SIG-M5 treated with dmso at 0.1 percent for 504 hours (cell line): ENCODE measurements around the gene CNPPD1.
A peak's percentile ranks its signal among the peaks of the same experiment; 100 is the strongest.

ENCODE experiments used
- DNase-seq: peaks from one replicate; lab custom pipeline; 2025; ENCODE audit not compliant: unreplicated experiment; lab: John Stamatoyannopoulos, UW

The CNPPD1 gene

GRCh38 chr2:219181531-219181930, 4.8 kb upstream of the CNPPD1 start:
- no peak for DNase-seq

GRCh38 chr2:219180961-219181360, 4.2 kb upstream of the CNPPD1 start:
- DNase-seq = no peak

DNA sequence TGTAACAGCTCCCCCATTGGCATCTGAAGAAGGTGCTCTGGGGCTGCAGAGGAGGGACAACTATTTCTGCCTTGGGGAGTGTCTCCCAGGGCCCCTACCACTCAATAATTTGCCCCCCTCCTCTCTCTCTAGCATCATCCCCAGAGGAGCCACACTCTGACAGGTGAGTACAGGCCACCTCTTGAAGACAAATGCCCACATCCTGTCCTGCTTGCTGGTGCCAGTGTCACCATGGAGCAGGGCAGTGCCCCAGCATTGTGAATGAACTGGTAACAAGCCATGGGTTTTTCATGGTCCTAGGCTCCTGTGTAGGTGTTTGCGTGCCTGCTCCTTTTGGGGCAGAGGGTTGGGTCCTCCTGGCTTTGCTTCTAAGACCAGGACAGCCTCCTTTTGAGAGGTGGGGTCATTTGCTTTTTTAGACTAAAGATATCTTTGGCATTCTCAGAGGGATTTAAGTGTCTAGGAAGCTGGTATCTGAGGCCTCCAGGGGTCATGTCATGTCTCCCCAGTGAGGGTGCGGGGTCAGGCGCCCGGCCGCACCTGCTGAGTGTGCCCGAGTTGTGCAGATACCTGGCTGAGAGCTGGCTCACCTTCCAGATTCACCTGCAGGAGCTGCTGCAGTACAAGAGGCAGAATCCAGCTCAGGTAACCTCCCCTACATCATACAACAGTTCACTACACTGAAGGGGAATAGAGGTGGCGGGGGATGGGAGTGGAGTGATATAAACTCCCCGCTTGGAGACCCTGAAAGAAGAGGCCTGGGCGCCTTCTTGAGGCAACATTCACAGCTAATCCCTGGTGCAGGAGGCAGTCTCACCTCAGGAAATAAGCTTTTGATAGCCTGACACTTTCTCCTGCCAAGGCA, 3.1 kb upstream of the CNPPD1 start:
- DNase-seq = no peak

DNA sequence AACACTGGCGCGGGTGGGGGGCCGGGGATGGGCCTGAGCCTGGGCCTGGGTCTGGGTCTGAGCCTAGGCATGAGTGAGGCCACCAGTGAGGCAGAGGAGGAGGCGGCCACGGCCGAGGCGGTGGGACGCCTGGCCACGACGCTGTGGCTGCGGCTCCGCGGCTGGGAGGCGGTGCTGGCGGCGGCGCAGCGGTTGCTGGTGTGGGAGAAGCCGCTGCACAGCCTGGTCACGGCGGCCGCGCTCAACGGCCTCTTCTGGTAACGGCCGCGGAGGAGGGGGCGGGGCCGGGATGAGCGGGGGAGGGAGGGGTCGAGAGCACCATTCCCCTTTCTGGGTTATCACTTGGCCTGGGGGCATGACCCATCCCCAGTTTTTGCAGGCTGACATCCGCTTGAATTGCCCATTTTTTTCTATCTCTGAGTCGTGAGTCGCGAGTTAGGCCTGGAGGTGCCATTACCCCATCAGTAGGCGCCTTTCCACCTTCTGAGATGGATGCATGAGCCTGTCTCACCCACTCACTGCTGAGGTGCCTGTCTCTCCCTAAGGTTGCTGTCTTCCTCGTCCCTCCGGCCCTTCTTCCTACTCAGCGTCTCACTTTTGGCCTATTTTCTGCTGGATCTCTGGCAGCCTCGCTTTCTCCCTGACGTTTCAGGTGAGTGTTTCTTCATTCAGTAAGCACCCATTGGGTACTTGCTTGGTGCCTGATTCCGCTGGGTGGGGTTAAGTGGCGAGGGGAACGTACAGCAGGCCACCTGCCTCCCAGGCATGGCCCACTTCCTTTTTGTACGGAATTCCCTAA, 1.9 kb upstream of the CNPPD1 start:
- DNase-seq = peak; percentile 38

GRCh38 chr2:219177552-219178376, 1.0 kb upstream of the CNPPD1 start, which contains the start of gene RETREG2:
Gene RETREG2, plus strand, starts transcription at chr2:219178275. Its CDS starts 78 bp downstream, at chr2:219178353.
- DNase-seq = peak; percentile 85

DNA sequence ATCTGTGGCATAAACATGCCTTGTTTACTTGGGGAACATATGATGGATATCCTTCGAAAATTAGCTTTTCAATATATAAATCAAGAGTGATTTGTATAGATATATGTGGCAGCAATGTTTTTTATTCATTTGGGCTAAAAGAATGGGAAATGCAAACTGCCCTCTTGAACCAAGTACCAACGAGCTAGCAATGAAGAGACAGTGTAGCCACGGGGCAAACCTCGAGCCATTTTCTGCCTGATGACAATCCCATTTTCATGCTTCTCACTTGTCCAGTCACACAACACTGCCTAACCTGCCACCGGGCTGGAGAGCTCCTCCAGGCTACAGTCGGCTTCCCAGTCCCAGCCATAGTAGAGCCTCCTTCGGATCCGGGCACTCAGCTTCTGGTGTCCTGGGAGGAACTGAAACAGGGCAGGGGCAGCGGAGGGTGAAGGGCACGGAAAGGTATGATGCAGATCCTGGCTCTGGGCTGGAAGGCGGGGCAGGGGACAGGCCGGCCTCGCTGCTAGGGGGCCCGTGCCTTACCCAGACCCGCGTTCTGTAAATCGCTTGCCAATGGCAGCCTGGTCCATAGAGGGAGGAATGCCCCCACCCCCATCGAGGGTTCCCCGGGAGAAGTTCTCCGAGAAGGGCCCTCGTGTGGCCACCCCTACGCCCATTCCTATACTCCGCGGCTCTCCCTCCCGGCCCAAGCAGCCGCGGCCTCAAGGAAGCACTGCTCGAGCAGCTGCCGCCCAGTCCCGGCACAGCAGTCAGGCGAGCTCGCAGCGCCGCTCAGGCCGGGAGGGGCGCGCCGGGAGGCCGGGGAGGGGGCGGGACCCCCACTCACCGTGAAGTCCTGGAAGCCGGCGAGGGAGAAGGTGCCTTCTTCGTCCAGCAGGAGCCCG, 552 bp downstream of the CNPPD1 start:
- DNase-seq = peak; percentile 70

- no peak for DNase-seq
Observed at GRCh38 chr2:219175486-219175885, 1.2 kb downstream of the CNPPD1 start.

- no peak for DNase-seq
Observed at GRCh38 chr2:219174801-219175200, 1.9 kb downstream of the CNPPD1 start.

DNA sequence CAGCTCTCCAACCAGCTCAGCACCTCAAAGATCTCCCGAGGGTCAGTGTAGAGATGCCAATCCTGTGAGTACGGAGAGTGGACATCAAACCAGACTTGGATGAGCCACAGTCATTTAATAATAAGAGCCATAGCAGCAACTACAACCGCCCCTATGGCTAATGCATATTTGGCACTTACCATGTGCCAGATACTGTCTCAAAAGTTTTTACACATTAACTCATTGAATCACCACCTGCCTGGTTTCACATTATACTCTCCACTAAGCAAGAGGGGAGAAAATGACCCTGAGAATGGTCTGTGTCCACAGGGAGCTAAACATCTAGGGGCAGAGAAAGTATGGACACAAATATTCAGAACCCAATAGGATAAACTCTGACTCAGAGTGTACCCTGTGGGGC, 2.6 kb downstream of the CNPPD1 start:
- DNase-seq = no peak

- no peak for DNase-seq
Observed at GRCh38 chr2:219173176-219173575, 3.5 kb downstream of the CNPPD1 start.

DNA sequence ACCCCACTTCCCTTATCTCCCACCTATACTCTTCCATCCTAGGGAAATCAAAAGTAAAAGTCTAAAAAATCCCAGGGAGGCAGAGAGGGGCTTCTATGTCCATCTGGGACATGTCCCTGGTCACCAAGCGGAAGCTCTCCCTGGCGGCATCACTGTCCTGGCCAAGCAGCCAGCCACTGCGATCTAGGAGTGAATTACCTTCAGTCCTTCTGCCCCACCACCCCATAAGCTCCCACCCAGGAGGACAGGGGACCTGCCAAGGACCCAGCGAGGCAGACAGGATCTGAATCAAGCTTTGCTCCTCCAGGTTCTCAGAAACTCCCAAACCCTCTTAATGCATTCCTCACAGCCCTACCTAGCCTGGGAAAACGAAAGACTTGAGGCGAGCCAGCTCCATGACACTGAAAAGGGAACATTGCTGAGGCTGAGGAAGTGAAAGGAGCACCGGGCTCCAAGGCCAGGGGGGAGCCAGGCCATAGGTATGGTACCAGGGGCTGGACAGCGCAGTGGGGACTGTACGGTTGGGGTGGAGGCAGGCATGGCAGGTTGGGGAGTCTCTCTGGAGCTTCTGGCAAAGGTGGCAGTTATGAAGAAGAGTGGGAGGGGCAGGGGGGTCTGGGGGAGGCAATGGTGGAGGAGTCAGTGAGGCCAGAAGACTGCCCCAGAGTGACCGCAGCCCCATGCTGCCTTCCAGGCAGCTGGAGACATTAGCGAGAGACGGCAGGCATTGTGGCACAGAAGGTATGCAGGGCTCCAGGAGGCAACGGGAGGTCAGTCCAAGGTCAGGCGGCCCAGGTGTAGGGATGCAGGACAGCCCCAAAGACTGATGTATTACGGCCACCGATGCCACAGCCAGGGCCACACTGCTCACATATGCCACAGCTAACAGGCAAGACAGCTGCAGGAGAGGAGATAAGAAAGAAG, 4.2 kb downstream of the CNPPD1 start:
- no peak for DNase-seq

DNA sequence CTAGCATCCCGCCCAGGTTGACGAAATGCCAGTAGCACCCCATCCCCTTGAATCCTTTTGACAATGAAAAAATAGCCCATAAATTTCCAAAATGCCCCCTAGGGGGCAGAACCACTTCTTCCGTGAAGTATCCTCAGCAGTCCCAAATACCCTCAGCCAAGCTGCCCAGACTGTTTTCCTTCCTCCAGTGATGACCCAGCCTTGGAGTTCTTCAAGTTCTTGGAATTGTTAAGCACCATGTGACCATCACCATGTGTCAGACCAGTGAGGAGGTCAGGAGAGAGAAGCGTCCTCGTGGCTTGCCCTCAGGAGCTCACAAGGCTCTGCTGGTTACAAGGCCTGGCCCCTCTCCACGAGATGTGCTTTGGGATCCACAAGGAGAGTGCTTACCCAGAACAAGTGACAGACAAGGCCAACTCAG, 5.5 kb downstream of the CNPPD1 start:
- DNase-seq = peak; percentile 48

GRCh38 chr2:219169930-219170654, 6.6 kb downstream of the CNPPD1 start, which contains the start of gene SLC23A3:
Gene SLC23A3, minus strand, starts transcription at chr2:219170029. Its CDS starts 45 bp downstream, at chr2:219169984.
- DNase-seq = no peak

- DNase-seq = no peak
Observed at GRCh38 chr2:219168932-219169331, 7.8 kb downstream of the CNPPD1 start.

DNA sequence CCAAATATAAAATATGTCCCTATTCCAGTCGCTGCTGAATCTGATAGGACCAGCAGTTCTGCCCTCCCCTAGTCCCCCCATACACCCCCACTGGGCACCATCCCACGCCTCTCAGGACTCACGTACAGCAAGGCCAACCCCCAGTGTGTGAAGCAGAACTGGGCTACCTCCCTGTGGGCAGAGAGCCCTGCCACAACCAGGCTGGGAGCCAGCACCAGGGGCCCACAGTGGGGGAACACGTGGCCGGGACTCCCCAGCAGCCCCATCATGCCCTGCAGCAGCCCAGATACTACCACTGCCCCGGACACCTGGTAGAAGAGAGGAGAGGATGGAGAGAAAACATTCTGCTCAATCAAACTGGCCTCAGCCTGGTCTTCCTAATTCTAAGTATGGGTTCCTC, 8.2 kb downstream of the CNPPD1 start:
- no peak for DNase-seq

DNA sequence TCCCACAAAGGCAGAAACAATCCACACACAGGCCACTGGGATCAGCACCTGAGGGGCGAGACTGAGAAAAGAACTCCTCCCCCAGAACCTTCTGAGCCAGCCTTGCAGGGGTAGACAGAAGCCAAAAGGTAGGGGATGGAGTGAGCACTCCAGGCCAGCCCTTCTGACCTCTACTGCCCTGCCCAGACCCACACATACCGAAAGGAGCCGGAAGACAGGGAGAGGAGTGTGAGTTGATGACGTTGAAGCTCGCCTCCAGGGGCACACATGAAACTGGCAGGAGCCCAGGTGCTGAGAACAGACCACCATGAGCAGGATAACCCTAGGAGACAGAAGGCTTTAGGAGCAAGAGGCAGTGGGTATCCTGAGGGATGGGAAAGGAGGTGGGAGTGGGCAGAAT, 8.7 kb downstream of the CNPPD1 start:
- no peak for DNase-seq

- DNase-seq = no peak
Observed at GRCh38 chr2:219165058-219165911, 11.4 kb downstream of the CNPPD1 start.
